Adipocyte (in vitro differentiated cells): ENCODE data around the gene LZTS3.
A peak's percentile ranks its signal among the peaks of the same experiment; 100 is the strongest.
"Not testable (repeated sequence)": the region's sequence is repeated elsewhere in the genome, so short reads cannot be mapped to it uniquely, and the experiment has no call there.

Experiments
- DNase-seq: peaks from one replicate; pipeline ENCODE4 v3.0.0-alpha.2; 2015; ENCODE audit warnings: low read depth
- H3K27me3 ChIP-seq: replicated peaks from 2 replicates; pipeline ENCODE4 v1.7.0; 2013; ENCODE audit warnings: mild to moderate bottlenecking, low read length, moderate library complexity; ENCODE audit not compliant: control insufficient read depth, insufficient read depth
- H3K36me3 ChIP-seq: 2 replicates; pipeline ENCODE4 v1.7.0; 2013; ENCODE audit warnings: low read length, mild to moderate bottlenecking, moderate library complexity; ENCODE audit not compliant: control insufficient read depth, insufficient read depth, severe bottlenecking
- H3K4me1 ChIP-seq: 2 replicates; pipeline ENCODE4 v1.7.0; 2013; ENCODE audit warnings: mild to moderate bottlenecking, low read length, moderate library complexity; ENCODE audit not compliant: control insufficient read depth, insufficient read depth
- H3K4me3 ChIP-seq: 2 replicates; pipeline ENCODE4 v1.7.0; 2013; ENCODE audit warnings: mild to moderate bottlenecking, low read length, moderate library complexity
- H3K9ac ChIP-seq: 2 replicates; pipeline ENCODE4 v1.7.0; 2013; ENCODE audit warnings: mild to moderate bottlenecking, low read length, moderate library complexity
- H3K9me3 ChIP-seq: 2 replicates; pipeline ENCODE4 v1.7.0; 2013; ENCODE audit warnings: mild to moderate bottlenecking, low read length, moderate library complexity; ENCODE audit not compliant: control insufficient read depth

LZTS3 gene

DNA sequence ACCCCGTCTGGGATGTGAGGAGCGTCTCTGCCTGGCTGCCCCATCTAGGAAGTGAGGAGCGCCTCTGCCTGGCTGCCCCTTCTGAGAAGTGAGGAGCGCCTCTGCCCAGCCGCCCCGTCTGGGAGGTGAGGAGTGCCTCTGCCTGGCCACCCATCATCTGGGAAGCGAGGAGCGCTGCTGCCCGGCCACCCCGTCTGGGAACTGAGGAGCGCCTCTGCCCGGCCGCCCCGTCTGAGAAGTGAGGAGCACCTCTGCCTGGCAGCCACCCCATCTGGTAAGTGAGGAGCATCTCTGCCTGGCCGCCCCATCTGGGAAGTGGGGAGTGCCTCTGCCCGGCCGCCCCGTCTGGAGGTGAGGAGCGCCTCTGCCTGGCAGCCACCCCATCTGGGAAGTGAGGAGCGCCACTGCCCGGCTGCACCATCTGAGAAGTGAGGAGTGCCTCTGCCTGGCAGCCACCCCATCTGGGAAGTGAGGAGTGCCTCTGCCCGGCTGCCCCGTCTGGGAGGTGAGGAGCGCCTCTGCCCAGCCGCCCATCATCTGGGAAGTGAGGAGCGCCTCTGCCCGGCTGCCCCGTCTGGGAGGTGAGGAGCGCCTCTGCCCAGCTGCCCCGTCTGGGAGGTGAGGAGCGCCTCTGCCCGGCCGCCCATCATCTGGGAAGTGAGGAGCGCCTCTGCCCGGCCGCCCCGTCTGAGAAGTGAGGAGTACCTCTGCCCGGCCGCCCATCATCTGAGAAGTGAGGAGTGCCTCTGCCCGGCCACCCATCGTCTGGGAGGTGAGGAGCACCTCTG, 48.4 kb downstream of the LZTS3 start:
- peaks cover 22% of the 10 kb centered on the region for H3K36me3 ChIP-seq
- not testable (repeated sequence) for H3K4me3 ChIP-seq, H3K9ac ChIP-seq, H3K9me3 ChIP-seq, H3K27me3 ChIP-seq, H3K4me1 ChIP-seq, DNase-seq

DNA sequence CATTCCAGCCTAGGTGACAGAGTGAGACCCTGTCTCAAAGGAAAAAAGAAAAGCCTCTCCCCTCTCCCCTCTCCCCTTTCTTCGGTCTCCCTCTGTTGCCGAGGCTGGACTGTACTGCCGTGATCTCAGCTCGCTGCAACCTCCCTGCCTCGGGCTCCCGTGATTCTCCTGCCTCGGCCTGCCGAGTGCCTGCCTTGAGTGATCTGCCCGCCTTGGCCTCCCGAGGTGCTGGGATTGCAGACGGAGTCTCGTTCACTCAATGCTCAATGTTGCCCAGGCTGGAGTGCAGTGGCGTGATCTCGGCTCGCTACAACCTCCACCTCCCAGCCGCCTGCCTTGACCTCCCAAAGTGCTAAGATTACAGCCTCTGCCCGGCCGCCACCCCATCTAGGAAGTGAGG, 49.2 kb downstream of the LZTS3 start:
- H3K27me3 ChIP-seq, H3K9me3 ChIP-seq, DNase-seq, H3K4me1 ChIP-seq, H3K9ac ChIP-seq, H3K4me3 ChIP-seq: not testable (repeated sequence)
- H3K36me3 ChIP-seq, result peaks cover 22% of the 10 kb centered on the region

DNA sequence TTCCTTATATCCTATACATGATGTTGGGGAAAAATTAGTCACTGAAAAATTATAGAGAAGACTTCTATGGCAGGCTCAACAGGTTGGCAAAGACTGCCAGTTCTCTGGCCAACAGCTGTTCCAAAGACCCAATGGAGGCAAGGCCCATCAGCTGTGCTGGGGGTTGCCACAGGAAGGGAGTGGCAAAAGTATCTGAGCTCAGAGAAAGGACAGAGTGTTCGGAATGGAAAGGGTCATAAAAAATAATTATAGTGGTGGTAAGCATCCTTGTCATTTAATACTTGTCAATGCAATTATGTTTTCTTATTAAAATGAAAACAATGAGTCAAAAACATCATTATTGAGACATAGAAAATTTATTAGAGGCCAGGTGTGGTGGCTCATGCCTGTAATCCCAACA, 49.8 kb downstream of the LZTS3 start:
- DNase-seq, result no peak

DNA sequence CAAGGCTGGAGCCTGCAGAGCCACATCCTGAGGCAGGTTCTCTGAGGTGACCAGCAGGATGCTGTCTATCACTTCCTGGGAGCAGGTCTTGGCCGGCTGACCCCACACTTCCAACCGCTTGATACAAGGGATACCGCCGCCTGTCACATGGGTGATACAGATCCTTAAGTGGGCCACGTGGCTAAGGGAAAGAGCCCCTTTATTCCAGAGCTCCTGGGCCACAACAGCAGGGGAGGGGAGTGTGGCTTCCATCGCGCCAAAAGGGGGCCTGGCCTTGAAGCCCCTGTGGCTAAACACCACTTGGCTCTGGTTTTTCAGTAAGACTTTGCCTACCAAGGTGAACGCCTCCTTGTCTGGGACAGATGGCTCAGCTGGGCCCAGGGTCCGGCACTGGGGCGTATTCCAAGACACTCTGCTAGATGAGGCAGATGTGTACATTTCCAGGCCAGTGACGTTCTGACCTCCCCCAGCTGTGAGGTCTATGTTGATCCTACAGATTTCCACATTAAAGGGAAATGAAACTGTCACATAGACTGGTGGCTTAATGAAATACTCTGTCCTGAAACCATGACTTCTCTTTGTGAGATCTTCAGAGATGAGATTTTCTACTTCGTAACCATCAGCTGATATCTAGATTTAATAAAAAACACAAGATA, 51.3 kb downstream of the LZTS3 start:
- Histone ChIP-seq H3K4me1 (peaks cover 7% of the 10 kb centered on the region), H3K27me3 (no peaks in the 10 kb centered on the region), H3K4me3 (no peak overlapping the region), H3K36me3 (peaks cover 22% of the 10 kb centered on the region), H3K9ac (no peak overlapping the region), H3K9me3 (no peaks in the 10 kb centered on the region)
- DNase-seq, result no peak

More for the DNA sequence above, 49.8 kb downstream of the LZTS3 start:
- no peak overlapping the region for H3K4me3 ChIP-seq
- no peaks in the 10 kb centered on the region for H3K27me3 ChIP-seq
- H3K9ac ChIP-seq, result no peak overlapping the region
- H3K36me3 ChIP-seq, result peaks cover 22% of the 10 kb centered on the region
- peaks cover 7% of the 10 kb centered on the region for H3K4me1 ChIP-seq
- H3K9me3 ChIP-seq, result no peaks in the 10 kb centered on the region

DNA sequence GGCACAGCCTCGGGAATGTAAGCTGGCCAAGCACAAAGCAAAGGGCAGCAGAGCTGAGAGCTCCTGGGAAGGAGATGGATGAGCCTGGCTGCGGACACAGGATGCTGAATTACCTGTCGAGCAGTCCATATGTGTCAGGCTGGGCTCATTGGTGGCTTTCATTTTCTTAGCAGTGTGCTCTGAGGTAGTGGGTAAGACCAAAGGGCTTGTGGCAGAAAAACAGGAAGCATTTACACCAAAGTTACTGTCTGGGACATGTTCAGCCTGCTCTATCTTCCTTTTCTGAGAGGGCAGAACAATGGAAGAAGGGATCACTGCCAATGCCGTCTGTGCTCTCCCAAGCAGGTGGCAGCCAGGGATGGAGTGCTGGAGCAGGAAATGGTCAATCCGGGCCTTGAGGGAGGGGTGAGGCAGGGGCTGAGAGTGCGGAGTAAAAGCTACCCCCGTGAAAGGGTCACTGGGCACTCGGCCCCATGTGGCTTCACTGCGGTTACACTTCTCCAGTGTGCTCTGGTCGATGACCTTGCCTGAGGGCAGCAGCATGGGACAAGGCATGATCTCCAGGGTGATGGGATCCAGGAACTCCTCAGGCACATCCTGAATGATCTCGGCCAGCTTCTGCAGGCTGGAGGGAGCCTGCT, 52.0 kb downstream of the LZTS3 start:
- Histone ChIP-seq H3K27me3 (no peaks in the 10 kb centered on the region), H3K4me1 (peaks cover 7% of the 10 kb centered on the region), H3K36me3 (peaks cover 22% of the 10 kb centered on the region), H3K4me3 (no peak overlapping the region), H3K9ac (no peak overlapping the region), H3K9me3 (no peaks in the 10 kb centered on the region)
- DNase-seq, result no peak

DNA sequence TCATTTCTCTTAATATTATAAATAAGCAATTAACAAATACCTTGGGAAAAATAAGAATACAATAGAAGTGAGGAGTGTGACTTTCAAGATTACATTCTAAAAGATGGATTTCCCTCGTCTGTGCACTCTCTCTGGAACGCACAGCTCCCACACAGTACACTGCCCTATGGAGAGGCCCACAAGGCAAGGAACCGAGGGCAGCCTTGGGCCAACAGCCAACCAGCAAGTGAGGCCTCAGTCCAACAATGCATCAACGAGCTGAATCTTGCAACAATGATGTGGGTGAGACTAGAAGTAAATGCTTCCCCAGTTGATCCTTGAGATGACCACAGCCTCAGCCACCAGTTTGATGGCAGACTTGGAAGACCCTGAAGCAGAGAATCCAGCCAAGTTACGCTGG, 54.3 kb downstream of the LZTS3 start:
- Histone ChIP-seq H3K4me1 (peaks cover 7% of the 10 kb centered on the region), H3K9ac (no peak overlapping the region), H3K4me3 (no peak overlapping the region), H3K36me3 (peaks cover 22% of the 10 kb centered on the region), H3K27me3 (no peaks in the 10 kb centered on the region), H3K9me3 (no peaks in the 10 kb centered on the region)
- DNase-seq, result no peak

DNA sequence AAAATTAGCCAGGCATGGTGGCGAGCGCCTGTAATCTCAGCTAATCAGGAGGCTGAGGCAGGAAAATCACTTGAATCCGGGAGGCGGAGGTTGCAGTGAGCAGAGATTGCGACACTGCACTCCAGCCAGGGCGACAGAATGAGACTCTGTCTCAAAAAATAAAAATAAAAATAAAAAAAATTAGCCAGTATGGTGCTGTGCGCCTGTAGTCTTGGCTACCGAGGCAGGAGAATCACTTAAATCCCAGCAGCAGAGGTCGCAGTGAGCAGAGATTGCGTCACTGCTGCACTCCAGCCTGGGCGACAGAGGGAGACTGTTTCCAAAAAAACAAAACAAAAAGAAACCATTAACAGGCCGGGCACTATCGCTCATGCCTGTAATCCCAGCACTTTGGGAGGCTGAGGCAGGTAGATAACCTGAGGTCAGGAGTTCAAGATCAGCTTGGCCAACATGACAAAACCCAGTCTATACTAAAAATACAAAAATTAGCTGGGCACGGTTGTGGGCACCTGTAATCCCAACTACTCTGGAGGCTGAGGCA, 55.4 kb downstream of the LZTS3 start:
- peak; percentile 89 for DNase-seq
- H3K36me3 ChIP-seq, result peaks cover 20% of the 10 kb centered on the region
- H3K4me1 ChIP-seq, H3K9me3 ChIP-seq, H3K27me3 ChIP-seq: not testable (repeated sequence)
- H3K4me3 ChIP-seq, result peak overlapping the region; percentile 66
- H3K9ac ChIP-seq, result peak overlapping the region; percentile 56

DNA sequence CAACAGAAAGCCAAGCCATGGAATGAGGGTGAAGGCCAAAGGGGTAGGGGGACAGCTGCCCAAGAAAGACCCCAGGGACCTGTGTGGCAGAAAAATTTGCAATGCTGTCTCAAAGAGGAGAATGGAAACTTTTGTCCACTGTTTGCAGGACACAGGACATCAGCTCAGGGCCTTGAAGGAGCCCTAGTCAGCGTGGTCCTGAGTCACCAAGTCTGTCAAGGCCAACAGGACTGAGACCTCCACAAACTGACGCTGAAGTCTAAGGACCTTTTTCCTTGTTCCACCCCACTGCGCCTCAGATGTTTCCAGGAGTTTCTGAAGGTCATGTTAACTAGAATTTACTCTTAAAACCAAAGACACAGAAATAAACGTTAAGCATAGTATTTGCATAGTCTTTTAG, 57.0 kb downstream of the LZTS3 start:
- H3K4me1 ChIP-seq, result no peaks in the 10 kb centered on the region
- no peaks in the 10 kb centered on the region for H3K27me3 ChIP-seq
- no peak for DNase-seq
- no peak overlapping the region for H3K4me3 ChIP-seq
- no peaks in the 10 kb centered on the region for H3K9me3 ChIP-seq
- peaks cover 4% of the 10 kb centered on the region for H3K36me3 ChIP-seq
- H3K9ac ChIP-seq, result peak overlapping the region; percentile 8

DNA sequence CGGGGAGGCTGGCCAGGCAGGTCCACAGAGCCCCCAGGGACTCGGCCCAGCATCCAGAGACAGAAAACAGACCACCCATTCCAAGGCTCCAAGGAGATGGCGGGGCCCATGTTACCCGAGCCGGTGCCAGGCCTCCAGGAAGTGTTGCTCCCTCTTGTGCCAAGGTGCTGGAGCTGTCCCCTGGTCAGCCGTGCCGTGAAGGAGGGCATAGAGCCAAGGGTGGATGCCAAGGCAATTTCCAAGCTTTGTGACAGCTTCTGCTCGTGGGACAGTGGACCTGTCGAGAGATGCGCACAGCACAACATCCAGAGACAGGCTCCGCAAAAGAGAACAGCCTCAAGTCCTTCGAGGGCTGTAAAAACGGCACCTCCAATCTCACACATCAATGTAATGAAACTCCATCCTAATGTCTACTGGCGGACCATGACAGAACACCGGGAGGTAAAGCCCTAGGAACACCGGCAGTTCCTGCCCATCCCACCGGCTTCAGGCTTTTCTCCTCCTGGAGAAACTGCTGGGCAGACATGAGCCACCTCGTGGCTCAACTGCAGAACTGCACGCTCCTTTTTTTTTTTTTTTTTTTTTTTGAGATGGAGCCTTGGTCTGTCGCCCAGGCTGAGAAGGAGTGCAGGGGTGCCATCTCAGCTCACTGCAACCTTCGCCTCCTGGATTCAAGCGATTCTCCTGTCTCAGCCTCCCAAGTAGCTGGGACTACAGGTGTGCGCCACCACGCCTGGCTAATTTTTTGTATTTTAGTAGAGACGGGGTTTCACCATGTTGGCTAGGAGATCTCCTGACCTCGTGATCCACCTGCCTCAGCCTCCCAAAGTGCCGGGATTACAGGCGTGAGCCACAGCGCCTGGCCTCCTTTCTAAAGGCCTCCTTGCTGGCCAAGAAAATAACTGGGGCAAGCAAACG, 57.9 kb downstream of the LZTS3 start:
- peak; percentile 81 for DNase-seq
- H3K9me3 ChIP-seq, result no peaks in the 10 kb centered on the region
- no peak overlapping the region for H3K4me3 ChIP-seq
- H3K36me3 ChIP-seq, result no peaks in the 10 kb centered on the region
- H3K4me1 ChIP-seq, result no peaks in the 10 kb centered on the region
- peak overlapping the region; percentile 8 for H3K9ac ChIP-seq
- H3K27me3 ChIP-seq, result no peaks in the 10 kb centered on the region
